Panc1 (cell line): ENCODE data around the gene HMGCS2. TPM values are rescaled to one million over a fixed set of nuclear protein-coding genes. Genes with fewer than 3 reads are reported as not detected.

Experiments used
- ATAC-seq: fragments of 200-7000 bp; cut with Tn5 transposase; 2 replicates; pipeline ENCODE4 v1.9.1; 2020; ENCODE audit warnings: mild to moderate bottlenecking, moderate library complexity
- BruUV-seq: library from RNA; stranded (reverse); fragments of 400-500 nt; replicated peaks from 2 replicates; lab custom pipeline; 2021; lab: Mats Ljungman, UMichigan
- CTCF ChIA-PET: fragments of 300-600 bp; sonication (Branson Sonifier 250); formaldehyde crosslinking; loops from one replicate; lab custom pipeline; 2022; ENCODE audit warnings: antibody characterized with exemption; lab: Charles Lee
- POLR2A ChIA-PET: fragments of 300-600 bp; sonication (Branson Sonifier 250); formaldehyde crosslinking; loops from one replicate; lab custom pipeline; 2022; ENCODE audit warnings: antibody characterized with exemption; lab: Charles Lee
- DNase-seq: peaks from one replicate; pipeline ENCODE4 v3.0.0-alpha.2; 2010; ENCODE audit warnings: low read depth, low spot score
- H3K27ac ChIP-seq: 2 replicates; pipeline ENCODE4 v1.5.1; 2011; ENCODE audit warnings: mild to moderate bottlenecking, low read length, inconsistent platforms
- H3K27me3 ChIP-seq: fragments of 200-500 bp; sonication (Bioruptor generic); 2 replicates; pipeline ENCODE4 v1.6.0; 2014; ENCODE audit warnings: low read length, inconsistent platforms; ENCODE audit not compliant: control insufficient read depth, insufficient read depth
- H3K36me3 ChIP-seq: fragments of 200-500 bp; sonication (Bioruptor generic); 2 replicates; pipeline ENCODE4 v1.5.1; 2014; ENCODE audit warnings: inconsistent platforms, mild to moderate bottlenecking, low read length, moderate library complexity; ENCODE audit not compliant: control insufficient read depth, insufficient read depth
- H3K4me1 ChIP-seq: 2 replicates; pipeline ENCODE4 v1.5.1; 2011; ENCODE audit warnings: inconsistent platforms, mild to moderate bottlenecking, low read length, moderate library complexity; ENCODE audit not compliant: control insufficient read depth, insufficient read depth
- H3K4me3 ChIP-seq, 2 experiments: 2 replicates each; pipeline ENCODE4 v1.5.1; 2011 to 2012; ENCODE audit warnings: low read depth in 2 of 2, low read length in 2 of 2, mild to moderate bottlenecking in 2 of 2, inconsistent platforms in 1 of 2, moderate library complexity in 1 of 2
- H3K9me3 ChIP-seq: fragments of 200-500 bp; sonication (Bioruptor generic); 2 replicates; pipeline ENCODE4 v1.5.1; 2014; ENCODE audit warnings: low read depth, mild to moderate bottlenecking, inconsistent platforms, low read length, moderate library complexity; ENCODE audit not compliant: control insufficient read depth, insufficient read depth
- CTCF ChIP-seq: fragments of 450-650 bp; IDR thresholded peaks from 2 replicates; pipeline ENCODE4 v1.5.1; 2017; ENCODE audit warnings: mild to moderate bottlenecking
- POLR2AphosphoS5 ChIP-seq: IDR thresholded peaks from 2 replicates; pipeline ENCODE4 v1.6.1; 2012; ENCODE audit warnings: mild to moderate bottlenecking, low read depth, low read length, moderate library complexity
- SIN3A ChIP-seq: IDR thresholded peaks from 2 replicates; pipeline ENCODE4 v1.6.1; 2012; ENCODE audit warnings: low read depth, mild to moderate bottlenecking, low read length, moderate library complexity, borderline replicate concordance; ENCODE audit not compliant: insufficient read depth
- TCF7L2 ChIP-seq: IDR thresholded peaks from 2 replicates; pipeline ENCODE4 v1.6.1; 2011; ENCODE audit warnings: mild to moderate bottlenecking, low read depth, low read length, inconsistent platforms
- in situ Hi-C: cut with HindIII; loops from 2 replicates; pipeline ENCODE4 v1.10.0; 2016; ENCODE audit warnings: low sequenced_read_pairs, low pct_unique_long_range_greater_than_20kb
- intact Hi-C: fragments of 100-400 bp; cut with micrococcal nuclease; formaldehyde crosslinking; loops from one replicate; pipeline ENCODE4 v1.10.0; 2022; ENCODE audit not compliant: unreplicated experiment
- total RNA-seq: library from RNA; stranded (reverse); gene quantifications from one replicate; pipeline ENCODE4 v1.2.1, GENCODE V29; 2021; ENCODE audit not compliant: unreplicated experiment
- TF ChIP-seq, protein P1 (sequence below), 2 experiments: IDR thresholded peaks; 2 replicates each; pipeline ENCODE4 v1.6.1; 2011 to 2012; ENCODE audit warnings: low read depth in 2 of 2, control low read depth in 1 of 2, low read length in 1 of 2, mild to moderate bottlenecking in 1 of 2, moderate library complexity in 1 of 2; ENCODE audit not compliant: insufficient read depth in 1 of 2

HMGCS2 gene
- total RNA-seq, 1 experiment from 2014 or later, result 0.33 TPM

DNA sequence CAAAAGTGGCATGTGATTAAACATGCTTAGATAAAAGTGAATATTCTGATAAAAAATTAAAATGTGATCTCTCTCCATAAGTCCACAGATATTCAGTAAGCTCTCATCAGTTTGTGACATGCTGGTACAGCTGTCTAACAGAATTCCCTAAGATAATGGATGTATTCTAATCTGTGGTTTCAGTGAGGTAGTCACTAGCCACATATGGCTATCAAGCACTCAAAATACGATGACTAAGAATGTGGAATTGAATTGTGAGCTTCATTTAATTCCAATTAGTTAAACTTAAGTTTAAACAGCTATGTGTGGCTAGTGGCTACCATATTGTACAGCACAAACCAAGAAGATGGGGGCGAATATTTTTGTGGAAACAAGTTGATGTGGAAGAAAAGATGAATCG lies 46.7 kb upstream of the HMGCS2 start:
- no peak for TF ChIP-seq SIN3A
- TF ChIP-seq TCF7L2, result no peak
- no peak for TF ChIP-seq CTCF
- TF ChIP-seq, protein P1, sequence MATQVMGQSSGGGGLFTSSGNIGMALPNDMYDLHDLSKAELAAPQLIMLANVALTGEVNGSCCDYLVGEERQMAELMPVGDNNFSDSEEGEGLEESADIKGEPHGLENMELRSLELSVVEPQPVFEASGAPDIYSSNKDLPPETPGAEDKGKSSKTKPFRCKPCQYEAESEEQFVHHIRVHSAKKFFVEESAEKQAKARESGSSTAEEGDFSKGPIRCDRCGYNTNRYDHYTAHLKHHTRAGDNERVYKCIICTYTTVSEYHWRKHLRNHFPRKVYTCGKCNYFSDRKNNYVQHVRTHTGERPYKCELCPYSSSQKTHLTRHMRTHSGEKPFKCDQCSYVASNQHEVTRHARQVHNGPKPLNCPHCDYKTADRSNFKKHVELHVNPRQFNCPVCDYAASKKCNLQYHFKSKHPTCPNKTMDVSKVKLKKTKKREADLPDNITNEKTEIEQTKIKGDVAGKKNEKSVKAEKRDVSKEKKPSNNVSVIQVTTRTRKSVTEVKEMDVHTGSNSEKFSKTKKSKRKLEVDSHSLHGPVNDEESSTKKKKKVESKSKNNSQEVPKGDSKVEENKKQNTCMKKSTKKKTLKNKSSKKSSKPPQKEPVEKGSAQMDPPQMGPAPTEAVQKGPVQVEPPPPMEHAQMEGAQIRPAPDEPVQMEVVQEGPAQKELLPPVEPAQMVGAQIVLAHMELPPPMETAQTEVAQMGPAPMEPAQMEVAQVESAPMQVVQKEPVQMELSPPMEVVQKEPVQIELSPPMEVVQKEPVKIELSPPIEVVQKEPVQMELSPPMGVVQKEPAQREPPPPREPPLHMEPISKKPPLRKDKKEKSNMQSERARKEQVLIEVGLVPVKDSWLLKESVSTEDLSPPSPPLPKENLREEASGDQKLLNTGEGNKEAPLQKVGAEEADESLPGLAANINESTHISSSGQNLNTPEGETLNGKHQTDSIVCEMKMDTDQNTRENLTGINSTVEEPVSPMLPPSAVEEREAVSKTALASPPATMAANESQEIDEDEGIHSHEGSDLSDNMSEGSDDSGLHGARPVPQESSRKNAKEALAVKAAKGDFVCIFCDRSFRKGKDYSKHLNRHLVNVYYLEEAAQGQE (IDR thresholded peaks at IDR 0.05; ENCODE audit: insufficient read depth in 1 of 2, low read depth in 2 of 2, low read length in 1 of 2), result no peak
- TF ChIP-seq POLR2AphosphoS5, result no peak
- Histone ChIP-seq H3K9me3 (no peaks in the 10 kb centered on the region), H3K27me3 (peaks cover 14% of the 10 kb centered on the region), H3K36me3 (no peaks in the 10 kb centered on the region), H3K4me3 (no peak overlapping the region), H3K4me1 (no peaks in the 10 kb centered on the region), H3K27ac (no peak overlapping the region)
- CTCF ChIA-PET, result no interaction called here
- DNase-seq (no peak), ATAC-seq (no peak)
- intact Hi-C loops, result no loop called here
- POLR2A ChIA-PET, result interaction anchor here (0.7 kb wide), 1 partner anchor 16 kb away, joined by 3 read pairs; no protein-coding TSS in a partner anchor
- in situ Hi-C loops, result no loop called here
- BruUV-seq, result no TSS peak

DNA sequence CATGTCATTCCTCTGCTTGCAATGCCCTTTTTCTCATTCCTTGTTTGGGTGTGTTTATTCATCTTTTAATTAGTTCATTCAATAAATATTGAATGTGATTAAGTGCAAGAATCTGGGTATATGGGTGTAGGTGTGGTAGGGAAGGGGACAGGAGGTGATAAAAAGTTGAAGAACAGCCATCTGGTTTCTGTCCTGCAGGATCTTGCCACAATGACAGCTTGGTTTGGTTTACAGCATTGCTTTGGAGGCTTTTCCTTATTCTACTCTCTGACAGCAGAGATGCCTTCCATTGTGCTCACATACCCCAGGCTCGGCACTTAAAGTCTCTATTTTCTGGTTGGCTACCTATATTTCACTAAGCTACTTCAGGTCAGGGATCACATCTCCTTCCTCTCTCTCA lies 45.6 kb upstream of the HMGCS2 start:
- H3K9me3 ChIP-seq, result no peaks in the 10 kb centered on the region
- H3K27me3 ChIP-seq, result peaks cover 20% of the 10 kb centered on the region
- no TSS peak for BruUV-seq
- no peak for TF ChIP-seq POLR2AphosphoS5
- TF ChIP-seq CTCF, result no peak
- no peak for TF ChIP-seq SIN3A
- TF ChIP-seq, protein P1 (IDR thresholded peaks at IDR 0.05; ENCODE audit: insufficient read depth in 1 of 2, low read depth in 2 of 2, low read length in 1 of 2), result no peak
- no peak for TF ChIP-seq TCF7L2
- no peaks in the 10 kb centered on the region for H3K36me3 ChIP-seq
- CTCF ChIA-PET, result interaction anchor here (0.9 kb wide), 1 partner anchor 71 kb away, joined by 4 read pairs; no protein-coding TSS in a partner anchor
- in situ Hi-C loops (no loop called here), intact Hi-C loops (no loop called here)
- H3K4me1 ChIP-seq, result no peaks in the 10 kb centered on the region
- POLR2A ChIA-PET, result no interaction called here
- DNase-seq, result no peak
- no peak for ATAC-seq
- no peak overlapping the region for H3K27ac ChIP-seq
- no peak overlapping the region for H3K4me3 ChIP-seq
